Keratinocyte (primary cell): ENCODE data around the gene TIGAR. TPM values are rescaled to one million over a fixed set of nuclear protein-coding genes. Genes with fewer than 3 reads are reported as not detected.

ENCODE experiments used
- DNase-seq: peaks from one replicate; pipeline ENCODE4 v3.0.0-alpha.2; 2011; ENCODE audit warnings: low read depth, missing footprints, low spot score
- FAIRE-seq: peaks from 2 replicates; lab custom pipeline; 2011; peaks lifted over from hg19 to GRCh38; lab: Jason Lieb, UNC
- H2AFZ ChIP-seq: 2 replicates; pipeline ENCODE4 v1.6.0; 2012; ENCODE audit warnings: low read length, control low read depth, inconsistent platforms; ENCODE audit not compliant: control insufficient read depth
- H3K27ac ChIP-seq: 2 replicates; pipeline ENCODE4 v1.5.1; 2011; ENCODE audit warnings: low read length; ENCODE audit not compliant: control insufficient read depth, insufficient read depth
- H3K27me3 ChIP-seq: 3 replicates; pipeline ENCODE4 v1.6.0; 2011; ENCODE audit warnings: low read length; ENCODE audit not compliant: control insufficient read depth, insufficient read depth; ENCODE audit errors: extremely low read depth
- H3K36me3 ChIP-seq, 2 experiments: 2 replicates in 1 of 2; 3 replicates in 1 of 2; pipeline ENCODE4 v1.5.1; 2011; ENCODE audit warnings: low read length in 2 of 2, mild to moderate bottlenecking in 1 of 2; ENCODE audit not compliant: control insufficient read depth in 2 of 2, insufficient read depth in 2 of 2; ENCODE audit errors: extremely low read depth in 1 of 2
- H3K4me1 ChIP-seq: 3 replicates; pipeline ENCODE4 v1.5.1; 2011; ENCODE audit warnings: low read length; ENCODE audit not compliant: control insufficient read depth, insufficient read depth; ENCODE audit errors: extremely low read depth
- H3K4me2 ChIP-seq: 3 replicates; pipeline ENCODE4 v1.6.0; 2011; ENCODE audit warnings: low read depth, low read length; ENCODE audit not compliant: control insufficient read depth, insufficient read depth; ENCODE audit errors: extremely low read depth
- H3K4me3 ChIP-seq, 3 experiments: fragments of 200-600 bp in 1 of 3; sonication (generic) in 1 of 3; 2 replicates in 2 of 3; 3 replicates in 1 of 3; pipeline ENCODE4 v1.5.1; 2011 to 2016; ENCODE audit warnings: low read length in 3 of 3, mild to moderate bottlenecking in 3 of 3, control low read depth in 2 of 3, inconsistent platforms in 1 of 3, low read depth in 1 of 3, mixed read lengths in 1 of 3, mixed run types in 1 of 3, moderate library complexity in 1 of 3; ENCODE audit not compliant: control insufficient read depth in 2 of 3, insufficient read depth in 2 of 3; ENCODE audit errors: extremely low read depth in 1 of 3
- H3K79me2 ChIP-seq: 2 replicates; pipeline ENCODE4 v1.6.0; 2012; ENCODE audit warnings: low read length; ENCODE audit not compliant: control insufficient read depth, insufficient read depth
- H3K9ac ChIP-seq: 3 replicates; pipeline ENCODE4 v1.6.0; 2011; ENCODE audit warnings: low read length; ENCODE audit not compliant: control insufficient read depth, insufficient read depth; ENCODE audit errors: extremely low read depth
- H3K9me1 ChIP-seq: 3 replicates; pipeline ENCODE4 v1.6.0; 2011; ENCODE audit warnings: low read length; ENCODE audit not compliant: control insufficient read depth, insufficient read depth; ENCODE audit errors: extremely low read depth
- H3K9me3 ChIP-seq: 2 replicates; pipeline ENCODE4 v1.5.1; 2012; ENCODE audit warnings: low read depth, low read length; ENCODE audit not compliant: control insufficient read depth
- H4K20me1 ChIP-seq: 3 replicates; pipeline ENCODE4 v1.6.0; 2011; ENCODE audit warnings: low read length; ENCODE audit not compliant: control insufficient read depth, insufficient read depth; ENCODE audit errors: extremely low read depth
- EZH2 ChIP-seq: IDR thresholded peaks from one replicate; pipeline ENCODE4 v1.6.1; 2012; ENCODE audit warnings: inconsistent platforms, mild to moderate bottlenecking, low read length, moderate library complexity
- dilution Hi-C: fragments of 300-500 bp; cut with MboI; formaldehyde crosslinking; loops from one replicate; pipeline ENCODE4 v1.7.0; 2020; ENCODE audit warnings: low sequenced_read_pairs; ENCODE audit not compliant: extremely low pct_ligation_motif_present
- polyA plus RNA-seq, 5 experiments: library from polyadenylated mRNA; depleted of rRNA in 3 of 5; stranded (reverse) in 3 of 5; stranded (forward) in 1 of 5; unstranded in 1 of 5; fragments of >200 nt; gene quantifications; 1 replicate in 1 of 5; 2 replicates in 3 of 5; 3 replicates in 1 of 5; pipeline versions ENCODE4 v1.2.1 to v1.2.3, GENCODE V29; 2011 to 2012; ENCODE audit warnings: missing spikeins in 2 of 5, low read depth in 1 of 5, low replicate concordance in 1 of 5
- TF ChIP-seq, protein P1 (sequence below), 3 experiments: IDR thresholded peaks in 1 of 3; conservative IDR thresholded peaks in 1 of 3; optimal IDR thresholded peaks in 1 of 3; 2 replicates in 2 of 3; 3 replicates in 1 of 3; pipeline versions ENCODE3 to v1.5.1; 2011; ENCODE audit warnings: low read length in 3 of 3, mild to moderate bottlenecking in 3 of 3, moderate library complexity in 2 of 3, control low read depth in 1 of 3, inconsistent platforms in 1 of 3; ENCODE audit not compliant: insufficient read depth in 2 of 3; ENCODE audit errors: extremely low read depth in 1 of 3

Gene TIGAR
- polyA plus RNA-seq, 1 donor (not counting 4 experiments of a cell fraction or from before 2014, with no cell fraction given) = 37.3 TPM

DNA sequence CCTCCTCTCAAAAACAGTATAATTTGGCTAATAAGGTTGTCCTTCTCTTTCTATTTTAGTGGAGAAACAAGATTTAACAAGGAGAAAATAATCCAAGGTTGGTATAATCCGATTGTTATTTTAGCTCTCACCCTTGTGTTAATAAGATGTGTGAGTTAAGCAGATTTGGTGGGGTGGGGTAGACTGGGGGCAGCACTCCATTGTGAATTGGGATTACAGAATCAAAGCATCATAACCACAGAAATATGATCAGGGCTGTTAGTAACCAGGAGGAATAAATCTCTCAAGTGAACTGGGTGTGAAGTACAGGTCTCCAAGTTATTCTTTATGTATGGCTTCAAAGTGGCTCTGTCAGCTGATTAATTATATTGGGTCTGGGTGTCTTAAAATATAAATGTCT lies 10.2 kb downstream of the TIGAR start:
- FAIRE-seq (no peak), DNase-seq (no peak)
- peaks cover 77% of the 10 kb centered on the region for H3K79me2 ChIP-seq
- H3K27ac ChIP-seq = no peak overlapping the region
- H4K20me1 ChIP-seq = peaks cover 5% of the 10 kb centered on the region
- peaks cover 2% of the 10 kb centered on the region for H3K4me1 ChIP-seq
- H3K4me3 ChIP-seq = no peak overlapping the region
- no peaks in the 10 kb centered on the region for H3K27me3 ChIP-seq
- no peaks in the 10 kb centered on the region for H3K9me1 ChIP-seq
- no peak for TF ChIP-seq EZH2
- TF ChIP-seq, protein P1, sequence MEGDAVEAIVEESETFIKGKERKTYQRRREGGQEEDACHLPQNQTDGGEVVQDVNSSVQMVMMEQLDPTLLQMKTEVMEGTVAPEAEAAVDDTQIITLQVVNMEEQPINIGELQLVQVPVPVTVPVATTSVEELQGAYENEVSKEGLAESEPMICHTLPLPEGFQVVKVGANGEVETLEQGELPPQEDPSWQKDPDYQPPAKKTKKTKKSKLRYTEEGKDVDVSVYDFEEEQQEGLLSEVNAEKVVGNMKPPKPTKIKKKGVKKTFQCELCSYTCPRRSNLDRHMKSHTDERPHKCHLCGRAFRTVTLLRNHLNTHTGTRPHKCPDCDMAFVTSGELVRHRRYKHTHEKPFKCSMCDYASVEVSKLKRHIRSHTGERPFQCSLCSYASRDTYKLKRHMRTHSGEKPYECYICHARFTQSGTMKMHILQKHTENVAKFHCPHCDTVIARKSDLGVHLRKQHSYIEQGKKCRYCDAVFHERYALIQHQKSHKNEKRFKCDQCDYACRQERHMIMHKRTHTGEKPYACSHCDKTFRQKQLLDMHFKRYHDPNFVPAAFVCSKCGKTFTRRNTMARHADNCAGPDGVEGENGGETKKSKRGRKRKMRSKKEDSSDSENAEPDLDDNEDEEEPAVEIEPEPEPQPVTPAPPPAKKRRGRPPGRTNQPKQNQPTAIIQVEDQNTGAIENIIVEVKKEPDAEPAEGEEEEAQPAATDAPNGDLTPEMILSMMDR (optimal IDR thresholded peaks at IDR 0.05 in 1 of 3, IDR thresholded peaks at IDR 0.05 in 1 of 3, conservative IDR thresholded peaks at IDR 0.05 in 1 of 3; ENCODE audit: extremely low read depth in 1 of 3, insufficient read depth in 2 of 3, low read length in 3 of 3) = no peak
- peaks cover 11 to 15% of the 10 kb centered on the region in 2 experiments for H3K36me3 ChIP-seq
- no peak overlapping the region for H2AFZ ChIP-seq
- no peaks in the 10 kb centered on the region for H3K9me3 ChIP-seq
- dilution Hi-C loops = no loop called here
- H3K9ac ChIP-seq = no peak overlapping the region
- H3K4me2 ChIP-seq = no peak overlapping the region

GRCh38 chr12:4331842-4332241 lies 10.8 kb downstream of the TIGAR start:
- H3K27ac ChIP-seq = no peak overlapping the region
- no peaks in the 10 kb centered on the region for H3K27me3 ChIP-seq
- H2AFZ ChIP-seq = no peak overlapping the region
- H3K9me1 ChIP-seq = no peaks in the 10 kb centered on the region
- no peak overlapping the region for H3K4me2 ChIP-seq
- H3K4me3 ChIP-seq = no peak overlapping the region
- dilution Hi-C loops = no loop called here
- H3K36me3 ChIP-seq = peaks cover 13 to 17% of the 10 kb centered on the region in 2 experiments
- no peak overlapping the region for H3K9ac ChIP-seq
- DNase-seq (no peak), FAIRE-seq (no peak)
- peaks cover 3% of the 10 kb centered on the region for H4K20me1 ChIP-seq
- peaks cover 2% of the 10 kb centered on the region for H3K4me1 ChIP-seq
- TF ChIP-seq, protein P1 (optimal IDR thresholded peaks at IDR 0.05 in 1 of 3, IDR thresholded peaks at IDR 0.05 in 1 of 3, conservative IDR thresholded peaks at IDR 0.05 in 1 of 3; ENCODE audit: extremely low read depth in 1 of 3, insufficient read depth in 2 of 3, low read length in 3 of 3) = no peak
- TF ChIP-seq EZH2 = no peak
- H3K9me3 ChIP-seq = no peaks in the 10 kb centered on the region
- peaks cover 71% of the 10 kb centered on the region for H3K79me2 ChIP-seq
